Endodermal cell (in vitro differentiated cells): ENCODE data around the gene ABCA9. TPM values are rescaled to one million over a fixed set of nuclear protein-coding genes. Genes with fewer than 3 reads are reported as not detected.

Experiments used
- DNase-seq: peaks from one replicate; pipeline ENCODE4 v3.0.0-alpha.2; 2017
- H3K27ac ChIP-seq: 2 replicates; pipeline ENCODE4 v1.5.1; 2013; ENCODE audit warnings: mild to moderate bottlenecking, low read depth, low read length, moderate library complexity
- H3K27me3 ChIP-seq: 2 replicates; pipeline ENCODE4 v1.6.1; 2013; ENCODE audit warnings: mild to moderate bottlenecking, low read length, moderate library complexity; ENCODE audit not compliant: insufficient read depth, control insufficient read depth, poor library complexity, severe bottlenecking
- H3K36me3 ChIP-seq: 2 replicates; pipeline ENCODE4 v1.7.0; 2013; ENCODE audit warnings: mild to moderate bottlenecking, low read length, moderate library complexity; ENCODE audit not compliant: control insufficient read depth, insufficient read depth
- H3K4me1 ChIP-seq: one replicate; pipeline ENCODE4 v1.7.0; 2013; ENCODE audit warnings: low read length; ENCODE audit not compliant: control insufficient read depth, insufficient read depth
- H3K4me3 ChIP-seq: 2 replicates; pipeline ENCODE4 v1.5.1; 2013; ENCODE audit warnings: mild to moderate bottlenecking, low read length, moderate library complexity
- H3K9ac ChIP-seq: 2 replicates; pipeline ENCODE4 v1.6.1; 2013; ENCODE audit warnings: mild to moderate bottlenecking, low read length, moderate library complexity; ENCODE audit not compliant: poor library complexity, severe bottlenecking; ENCODE audit errors: extremely low read depth
- H3K9me3 ChIP-seq: 2 replicates; pipeline ENCODE4 v1.6.1; 2013; ENCODE audit warnings: mild to moderate bottlenecking, low read length, moderate library complexity; ENCODE audit not compliant: control insufficient read depth
- H3K27ac Mint-ChIP-seq: 2 replicates; pipeline ENCODE4 v1.8.0; 2020; ENCODE audit warnings: mixed read lengths
- H3K27me3 Mint-ChIP-seq: 2 replicates; pipeline ENCODE4 v1.8.0; 2021; ENCODE audit warnings: mild to moderate bottlenecking, mixed read lengths; ENCODE audit not compliant: insufficient read depth
- H3K36me3 Mint-ChIP-seq: 2 replicates; pipeline ENCODE4 v1.8.0; 2020; ENCODE audit warnings: low read depth, mixed read lengths
- H3K4me1 Mint-ChIP-seq: 2 replicates; pipeline ENCODE4 v1.8.0; 2020; ENCODE audit warnings: mixed read lengths
- H3K4me3 Mint-ChIP-seq: 2 replicates; pipeline ENCODE4 v1.8.0; 2020; ENCODE audit warnings: mild to moderate bottlenecking, moderate library complexity, mixed read lengths
- H3K9me3 Mint-ChIP-seq: 2 replicates; pipeline ENCODE4 v1.8.0; 2020; ENCODE audit warnings: mild to moderate bottlenecking, mixed read lengths
- CTCF ChIP-seq: fragments of 200-600 bp; sonication (generic); conservative IDR thresholded peaks from 2 replicates; pipeline ENCODE4 v1.5.0; 2021; ENCODE audit warnings: antibody characterized with exemption, mild to moderate bottlenecking
- WGBS, 2 experiments: methylation state at CpG; one replicate each; pipeline versions ENCODE4 v1.1.5 to v1.1.7; 2013; ENCODE audit warnings: missing lambda C conversion rate in 2 of 2, mixed read lengths in 1 of 2; ENCODE audit not compliant: insufficient coverage in 1 of 2, insufficient read length in 1 of 2; 5-methylcytosine and 5-hydroxymethylcytosine counted together
- total RNA-seq, 2 donors: library from RNA; stranded (reverse); fragmentation: NEBNext Ultra II Directional in 1 of 2; extraction: Animal tissue kit (Norgen Biotek cat#: 25700) in 1 of 2; gene quantifications; 2 replicates in 1 of 2; 3 replicates in 1 of 2; pipeline ENCODE4 v1.2.1, GENCODE V29; 2021

Gene ABCA9
- total RNA-seq, 2 donors from 2014 or later: not detected

- H3K27me3 ChIP-seq: no peaks in the 10 kb centered on the region
- no peak overlapping the region for H3K9ac ChIP-seq
- no peaks in the 10 kb centered on the region for H3K36me3 ChIP-seq
- TF ChIP-seq CTCF: no peak
- no peak for DNase-seq
- no CpG with 5 or more reads among the region's 2 CpGs for WGBS, 2 experiments
- Mint-ChIP-seq H3K9me3 (peaks cover 8% of the 10 kb centered on the region), H3K27me3 (no peaks in the 10 kb centered on the region), H3K36me3 (no peaks in the 10 kb centered on the region), H3K4me3 (no peak overlapping the region), H3K27ac (no peak overlapping the region), H3K4me1 (peaks cover 15% of the 10 kb centered on the region)
- no peak overlapping the region for H3K27ac ChIP-seq
- H3K4me3 ChIP-seq: no peak overlapping the region
- H3K9me3 ChIP-seq: no peaks in the 10 kb centered on the region
- peaks cover 10% of the 10 kb centered on the region for H3K4me1 ChIP-seq
Measured at GRCh38 chr17:69045646-69046045, 15.1 kb downstream of the ABCA9 start.

- Mint-ChIP-seq H3K27ac (no peak overlapping the region), H3K4me1 (peaks cover 15% of the 10 kb centered on the region), H3K36me3 (no peaks in the 10 kb centered on the region), H3K27me3 (peaks cover 5% of the 10 kb centered on the region), H3K4me3 (no peak overlapping the region), H3K9me3 (peaks cover 8% of the 10 kb centered on the region)
- no peak for DNase-seq
- Histone ChIP-seq H3K9ac (no peak overlapping the region), H3K27me3 (no peaks in the 10 kb centered on the region), H3K4me3 (no peak overlapping the region), H3K9me3 (no peaks in the 10 kb centered on the region), H3K36me3 (no peaks in the 10 kb centered on the region), H3K4me1 (peaks cover 10% of the 10 kb centered on the region), H3K27ac (no peak overlapping the region)
- WGBS, 2 experiments: 100% methylated on average over 1 of the region's 2 CpGs; no CpG with 5 or more reads in 1 of the 2 experiments
- no peak for TF ChIP-seq CTCF
Measured at GRCh38 chr17:69044371-69044770, 16.4 kb downstream of the ABCA9 start.

- Histone ChIP-seq H3K27me3 (no peaks in the 10 kb centered on the region), H3K4me1 (peaks cover 10% of the 10 kb centered on the region), H3K27ac (no peak overlapping the region), H3K9me3 (no peaks in the 10 kb centered on the region), H3K9ac (no peak overlapping the region), H3K36me3 (no peaks in the 10 kb centered on the region), H3K4me3 (no peak overlapping the region)
- Mint-ChIP-seq H3K27me3 (peaks cover 11% of the 10 kb centered on the region), H3K4me1 (peaks cover 15% of the 10 kb centered on the region), H3K9me3 (peaks cover 6% of the 10 kb centered on the region), H3K36me3 (no peaks in the 10 kb centered on the region), H3K27ac (no peak overlapping the region), H3K4me3 (no peak overlapping the region)
- WGBS, 2 experiments: 87 to 100% methylated on average over 1 to 6 of the region's 6 CpGs
- no peak for DNase-seq
- TF ChIP-seq CTCF: no peak
Measured at GRCh38 chr17:69043098-69043734, 17.5 kb downstream of the ABCA9 start.
